ENCODE data around the gene GOLIM4.
"Not testable (repeated sequence)": the region's sequence is repeated elsewhere in the genome, so short reads cannot be mapped to it uniquely, and the experiment has no call there.

Gene GOLIM4

GRCh38 chr3:168061332-168061996 lies 34.3 kb downstream of the GOLIM4 start:
- no peak for DNase-seq
- TF ChIP-seq CTCF (IDR thresholded peaks at IDR 0.05) = no peak
- Histone ChIP-seq H3K4me3 (no peak overlapping the region), H3K27ac (no peak overlapping the region), H3K36me3 (no peaks in the 10 kb centered on the region), H3K4me1 (peaks cover 0 to 5% (median 0%) of the 10 kb centered on the region in 4 donors), H3K9me3 (no peaks in the 10 kb centered on the region), H3K27me3 (no peaks in the 10 kb centered on the region)
- intact Hi-C loops (cut with DNase I; ENCODE audit: low total_unique reads) = no loop called here

GRCh38 chr3:168060317-168060716 lies 35.4 kb downstream of the GOLIM4 start:
- Histone ChIP-seq H3K27me3 (no peaks in the 10 kb centered on the region), H3K4me3 (no peak overlapping the region), H3K9me3 (no peaks in the 10 kb centered on the region), H3K4me1 (peaks cover 0 to 5% (median 0%) of the 10 kb centered on the region in 4 donors), H3K27ac (no peak overlapping the region), H3K36me3 (no peaks in the 10 kb centered on the region)
- TF ChIP-seq CTCF (IDR thresholded peaks at IDR 0.05) = no peak
- intact Hi-C loops (cut with DNase I; ENCODE audit: low total_unique reads) = no loop called here
- DNase-seq = no peak

- Histone ChIP-seq H3K9me3 (no peaks in the 10 kb centered on the region), H3K27ac (no peak overlapping the region), H3K36me3 (no peaks in the 10 kb centered on the region), H3K27me3 (no peaks in the 10 kb centered on the region), H3K4me1 (no peaks in the 10 kb centered on the region), H3K4me3 (no peak overlapping the region)
- intact Hi-C loops (cut with DNase I; ENCODE audit: low total_unique reads) = no loop called here
- TF ChIP-seq CTCF (IDR thresholded peaks at IDR 0.05) = no peak
- DNase-seq = no peak
Observed at GRCh38 chr3:168058481-168058880, 37.2 kb downstream of the GOLIM4 start.

GRCh38 chr3:168056398-168057230 lies 39.1 kb downstream of the GOLIM4 start:
- H3K4me3 ChIP-seq; DNase-seq; H3K9me3 ChIP-seq; intact Hi-C loops (cut with DNase I; ENCODE audit: low total_unique reads); H3K27me3 ChIP-seq; H3K36me3 ChIP-seq; H3K27ac ChIP-seq: not testable (repeated sequence)
- peaks cover 0 to 17% (median 3%) of the 10 kb centered on the region in 4 donors for H3K4me1 ChIP-seq

GRCh38 chr3:168054447-168054846 lies 41.3 kb downstream of the GOLIM4 start:
- DNase-seq = no peak
- TF ChIP-seq CTCF (IDR thresholded peaks at IDR 0.05) = no peak
- intact Hi-C loops (cut with DNase I; ENCODE audit: low total_unique reads) = no loop called here
- Histone ChIP-seq H3K4me3 (no peak overlapping the region), H3K27me3 (no peaks in the 10 kb centered on the region), H3K9me3 (no peaks in the 10 kb centered on the region), H3K27ac (no peak overlapping the region), H3K36me3 (no peaks in the 10 kb centered on the region), H3K4me1 (peaks cover 0 to 30% (median 14%) of the 10 kb centered on the region in 4 donors)

GRCh38 chr3:168053115-168053514 lies 42.6 kb downstream of the GOLIM4 start:
- Histone ChIP-seq H3K27me3 (no peaks in the 10 kb centered on the region), H3K27ac (no peak overlapping the region), H3K36me3 (no peaks in the 10 kb centered on the region), H3K4me3 (no peak overlapping the region), H3K4me1 (peaks cover 0 to 42% (median 20%) of the 10 kb centered on the region in 4 donors), H3K9me3 (no peaks in the 10 kb centered on the region)
- no peak for DNase-seq
- TF ChIP-seq CTCF (IDR thresholded peaks at IDR 0.05) = peak in 1 of 2 experiments; percentile 4
- intact Hi-C loops (cut with DNase I; ENCODE audit: low total_unique reads) = no loop called here

Measured in tibial artery (tissue), 4 donors.